IPS-20b (cell line): ENCODE data around the gene GPR162.
"Not testable (repeated sequence)": the region's sequence is repeated elsewhere in the genome, so short reads cannot be mapped to it uniquely, and the experiment has no call there.

Source experiments
- H3K27ac ChIP-seq: one replicate; pipeline ENCODE4 v1.5.1; 2013; ENCODE audit warnings: low read length
- H3K27me3 ChIP-seq: 2 replicates; pipeline ENCODE4 v1.6.1; 2013; ENCODE audit warnings: mild to moderate bottlenecking, low read length, inconsistent platforms; ENCODE audit not compliant: insufficient read depth
- H3K36me3 ChIP-seq: 2 replicates; pipeline ENCODE4 v1.6.1; 2013; ENCODE audit warnings: low read depth, mild to moderate bottlenecking, inconsistent platforms, low read length, moderate library complexity; ENCODE audit not compliant: insufficient read depth
- H3K4me1 ChIP-seq: 2 replicates; pipeline ENCODE4 v1.6.1; 2013; ENCODE audit warnings: mild to moderate bottlenecking, control low read depth, inconsistent platforms, low read length, moderate library complexity; ENCODE audit not compliant: insufficient read depth
- H3K4me3 ChIP-seq: 2 replicates; pipeline ENCODE4 v1.5.1; 2013; ENCODE audit warnings: mild to moderate bottlenecking, low read length, inconsistent platforms
- H3K9ac ChIP-seq: 2 replicates; pipeline ENCODE4 v1.6.1; 2013; ENCODE audit warnings: low read depth, mild to moderate bottlenecking, inconsistent platforms, low read length, moderate library complexity
- H3K9me3 ChIP-seq: 2 replicates; pipeline ENCODE4 v1.6.1; 2013; ENCODE audit warnings: mild to moderate bottlenecking, low read depth, low read length, inconsistent platforms; ENCODE audit not compliant: insufficient read depth

Gene GPR162

GRCh38 chr12:6866920-6867412 lies 45.3 kb downstream of the GPR162 start:
- H3K4me1 ChIP-seq, result peaks cover 10% of the 10 kb centered on the region; the same call in 1 of the 2 replicates
- H3K9me3 ChIP-seq, result no peaks in the 10 kb centered on the region
- H3K4me3 ChIP-seq, result peak overlapping the region; percentile 98
- peak overlapping the region; percentile 48 for H3K27ac ChIP-seq
- H3K36me3 ChIP-seq, result peaks cover 69% of the 10 kb centered on the region
- H3K9ac ChIP-seq, result peak overlapping the region; percentile 83; the same call in 1 of the 2 replicates
- H3K27me3 ChIP-seq, result no peaks in the 10 kb centered on the region

- Histone ChIP-seq H3K4me1 (peaks cover 11% of the 10 kb centered on the region; the same call in 1 of the 2 replicates), H3K9ac (peak within 1 kb of the TSS; percentile 90), H3K27me3 (no peaks in the 10 kb centered on the region), H3K27ac (peak within 1 kb of the TSS; percentile 73), H3K4me3 (peak within 1 kb of the TSS; percentile 98), H3K9me3 (no peaks in the 10 kb centered on the region), H3K36me3 (peaks cover 64% of the 10 kb centered on the region)
These were observed 46.0 kb downstream of the GPR162 start, which contains the start of gene TPI1 for GRCh38 chr12:6867413-6868210. Gene TPI1 (plus strand): TSS chr12:6867531. CDS start chr12:6867567, 36 bp downstream.

- peaks cover 56% of the 10 kb centered on the region for H3K36me3 ChIP-seq
- peak overlapping the region; percentile 98 for H3K4me3 ChIP-seq
- peak overlapping the region; percentile 90; the same call in 1 of the 2 replicates for H3K9ac ChIP-seq
- H3K27me3 ChIP-seq, result no peaks in the 10 kb centered on the region
- no peaks in the 10 kb centered on the region for H3K9me3 ChIP-seq
- peaks cover 11% of the 10 kb centered on the region; the same call in 1 of the 2 replicates for H3K4me1 ChIP-seq
- H3K27ac ChIP-seq, result peak overlapping the region; percentile 73
These were observed 46.8 kb downstream of the GPR162 start for GRCh38 chr12:6868211-6869048.

- Histone ChIP-seq H3K27me3 (no peaks in the 10 kb centered on the region), H3K4me3 (peak overlapping the region; percentile 98), H3K9me3 (no peaks in the 10 kb centered on the region), H3K36me3 (peaks cover 47% of the 10 kb centered on the region), H3K4me1 (peaks cover 11% of the 10 kb centered on the region; the same call in 1 of the 2 replicates), H3K27ac (no peak overlapping the region), H3K9ac (peak overlapping the region; percentile 90; the same call in 1 of the 2 replicates)
These were observed 47.7 kb downstream of the GPR162 start for GRCh38 chr12:6869049-6870021.

- not testable (repeated sequence) for H3K27ac ChIP-seq, H3K4me3 ChIP-seq, H3K9ac ChIP-seq, H3K9me3 ChIP-seq, H3K27me3 ChIP-seq
- peaks cover 39% of the 10 kb centered on the region for H3K36me3 ChIP-seq
- peaks cover 11% of the 10 kb centered on the region; the same call in 1 of the 2 replicates for H3K4me1 ChIP-seq
These were observed 48.7 kb downstream of the GPR162 start for GRCh38 chr12:6870304-6870703.

- peak overlapping the region; percentile 64 for H3K27ac ChIP-seq
- H3K36me3 ChIP-seq, result peaks cover 33% of the 10 kb centered on the region
- peak overlapping the region; percentile 95; the same call in 1 of the 2 replicates for H3K9ac ChIP-seq
- H3K4me3 ChIP-seq, result peak overlapping the region; percentile 96
- no peaks in the 10 kb centered on the region for H3K9me3 ChIP-seq
- peaks cover 11% of the 10 kb centered on the region; the same call in 1 of the 2 replicates for H3K4me1 ChIP-seq
- no peaks in the 10 kb centered on the region for H3K27me3 ChIP-seq
These were observed 49.7 kb downstream of the GPR162 start for GRCh38 chr12:6871052-6871957.

GRCh38 chr12:6872073-6873048 lies 50.7 kb downstream of the GPR162 start:
- 0 out of 2 replicates have a peak, but pooled peaks cover 5% of the 10 kb centered on the region for H3K4me1 ChIP-seq
- no peaks in the 10 kb centered on the region for H3K27me3 ChIP-seq
- peaks cover 33% of the 10 kb centered on the region for H3K36me3 ChIP-seq
- H3K9me3 ChIP-seq, result no peaks in the 10 kb centered on the region
- peak overlapping the region; percentile 64 for H3K27ac ChIP-seq
- peak overlapping the region; percentile 96 for H3K4me3 ChIP-seq
- H3K9ac ChIP-seq, result peak overlapping the region; percentile 95

GRCh38 chr12:6873094-6874014 lies 51.7 kb downstream of the GPR162 start, which contains the start of gene SPSB2:
Gene SPSB2 (minus strand): TSS chr12:6873303. CDS start chr12:6872901, 402 bp downstream.
- Histone ChIP-seq H3K4me1 (0 out of 2 replicates have a peak, but pooled peaks cover 5% of the 10 kb centered on the region), H3K27ac (peak within 1 kb of the TSS; percentile 64), H3K9ac (peak within 1 kb of the TSS; percentile 95), H3K36me3 (peaks cover 33% of the 10 kb centered on the region), H3K9me3 (no peaks in the 10 kb centered on the region), H3K27me3 (no peaks in the 10 kb centered on the region), H3K4me3 (peak within 1 kb of the TSS; percentile 96)
